GM12878 (cell line): ENCODE results near the gene CHMP1A. TPM values are rescaled to one million over a fixed set of nuclear protein-coding genes. Genes with fewer than 3 reads are reported as not detected.

ENCODE experiments used
- BMI1 ChIP-seq: fragments of 450-650 bp; IDR thresholded peaks from 2 replicates; pipeline ENCODE4 v1.6.1; 2016; ENCODE audit warnings: mild to moderate bottlenecking, moderate library complexity, borderline replicate concordance
- CHD2 ChIP-seq: IDR thresholded peaks from 2 replicates; pipeline ENCODE4 v1.6.1; 2011; ENCODE audit warnings: low read depth, low read length, improper control_type of control experiment, borderline replicate concordance
- CHD4 ChIP-seq: fragments of 200-600 bp; sonication (generic); IDR thresholded peaks from 2 replicates; pipeline ENCODE4 v1.6.1; 2016; ENCODE audit warnings: mild to moderate bottlenecking
- GABPA ChIP-seq: IDR thresholded peaks from 2 replicates; pipeline ENCODE4 v1.6.1; 2014; ENCODE audit warnings: antibody characterized with exemption, low read depth, mild to moderate bottlenecking, inconsistent platforms
- HDAC2 ChIP-seq: fragments of 200-600 bp; sonication (generic); IDR thresholded peaks from 2 replicates; pipeline ENCODE4 v1.6.1; 2017
- HDAC6 ChIP-seq: fragments of 200-600 bp; sonication (generic); IDR thresholded peaks from one replicate; pipeline ENCODE4 v1.8.0; 2017; ENCODE audit warnings: antibody characterized with exemption; ENCODE audit not compliant: unreplicated experiment
- IKZF2 ChIP-seq, 2 experiments: fragments of 450-650 bp; IDR thresholded peaks; 2 replicates each; pipeline ENCODE4 v1.6.1; 2017; ENCODE audit warnings: mild to moderate bottlenecking in 2 of 2, moderate library complexity in 2 of 2
- IRF5 ChIP-seq: fragments of 450-650 bp; IDR thresholded peaks from 2 replicates; pipeline ENCODE4 v1.6.1; 2017; ENCODE audit warnings: borderline replicate concordance
- MEF2B ChIP-seq: fragments of 450-650 bp; IDR thresholded peaks from 2 replicates; pipeline ENCODE4 v1.6.1; 2018; ENCODE audit warnings: mild to moderate bottlenecking, moderate library complexity; ENCODE audit not compliant: partially characterized antibody, poor library complexity, severe bottlenecking
- MYB ChIP-seq: fragments of 150-350 bp; IDR thresholded peaks from 2 replicates; pipeline ENCODE4 v1.6.1; 2014; ENCODE audit warnings: mild to moderate bottlenecking, low read depth, low read length, borderline replicate concordance
- NKRF ChIP-seq: fragments of 450-650 bp; conservative IDR thresholded peaks from 2 replicates; pipeline ENCODE4 v1.6.1; 2017; ENCODE audit warnings: mild to moderate bottlenecking, moderate library complexity
- NR2C1 ChIP-seq: fragments of 450-650 bp; IDR thresholded peaks from 2 replicates; pipeline ENCODE4 v1.6.1; 2017; ENCODE audit warnings: antibody characterized with exemption, mild to moderate bottlenecking, moderate library complexity
- NRF1 ChIP-seq: conservative IDR thresholded peaks from 2 replicates; pipeline ENCODE4 v1.6.1; 2011; ENCODE audit warnings: mild to moderate bottlenecking, low read depth, low read length, improper control_type of control experiment
- POU2F2 ChIP-seq: IDR thresholded peaks from 3 replicates; pipeline ENCODE4 v1.6.1; 2011; ENCODE audit warnings: low read depth, mild to moderate bottlenecking, low read length, borderline replicate concordance
- SREBF1 ChIP-seq: IDR thresholded peaks from 2 replicates; pipeline ENCODE4 v1.6.1; 2012; ENCODE audit warnings: mild to moderate bottlenecking, low read length
- ZBTB40 ChIP-seq: fragments of 450-650 bp; IDR thresholded peaks from 2 replicates; pipeline ENCODE4 v1.6.1; 2016; ENCODE audit warnings: mild to moderate bottlenecking, moderate library complexity, borderline replicate concordance
- ZNF274 ChIP-seq: IDR thresholded peaks from one replicate; pipeline ENCODE4 v1.8.0; 2011; ENCODE audit not compliant: insufficient read length, insufficient read depth
- ZNF384 ChIP-seq: IDR thresholded peaks from 2 replicates; pipeline ENCODE4 v1.6.1; 2012; ENCODE audit warnings: low read depth, mild to moderate bottlenecking, low read length, improper control_type of control experiment, borderline replicate concordance
- polyA plus RNA-seq, 11 experiments: library from polyadenylated mRNA; depleted of rRNA in 4 of 11; unstranded in 6 of 11; stranded (reverse) in 5 of 11; fragments of >200 nt; fragmentation: Nextera tagmentation in 4 of 11; fragmentation: Illumina TruSeq in 1 of 11; extraction: Ambion mirVana in 4 of 11; extraction: Trizol in 1 of 11; gene quantifications; 1 replicate in 1 of 11; 2 replicates in 10 of 11; pipeline versions ENCODE4 v1.2.1 to v1.2.3, GENCODE V29; 2011 to 2016; ENCODE audit warnings: inconsistent platforms in 2 of 11, missing spikeins in 2 of 11, low read depth in 1 of 11
- total RNA-seq, 4 experiments: library from RNA; depleted of rRNA in 3 of 4; stranded (reverse); fragments of >200 nt in 3 of 4; fragmentation: Illumina TruSeq in 1 of 4; extraction: Trizol in 1 of 4; gene quantifications; 2 replicates each; pipeline versions ENCODE4 v1.2.1 to v1.2.3, GENCODE V29; 2013 to 2021
- TF ChIP-seq, protein P1 (sequence below): IDR thresholded peaks from 2 replicates; pipeline ENCODE4 v1.6.1; 2012; ENCODE audit warnings: mild to moderate bottlenecking, low read depth, low read length

CHMP1A gene
- total and polyA plus RNA-seq, 10 of the 15 experiments (the other 5 are each of a cell fraction or from before 2014, with no cell fraction given): 1.0 to 86.7 (median 54.7) TPM

DNA sequence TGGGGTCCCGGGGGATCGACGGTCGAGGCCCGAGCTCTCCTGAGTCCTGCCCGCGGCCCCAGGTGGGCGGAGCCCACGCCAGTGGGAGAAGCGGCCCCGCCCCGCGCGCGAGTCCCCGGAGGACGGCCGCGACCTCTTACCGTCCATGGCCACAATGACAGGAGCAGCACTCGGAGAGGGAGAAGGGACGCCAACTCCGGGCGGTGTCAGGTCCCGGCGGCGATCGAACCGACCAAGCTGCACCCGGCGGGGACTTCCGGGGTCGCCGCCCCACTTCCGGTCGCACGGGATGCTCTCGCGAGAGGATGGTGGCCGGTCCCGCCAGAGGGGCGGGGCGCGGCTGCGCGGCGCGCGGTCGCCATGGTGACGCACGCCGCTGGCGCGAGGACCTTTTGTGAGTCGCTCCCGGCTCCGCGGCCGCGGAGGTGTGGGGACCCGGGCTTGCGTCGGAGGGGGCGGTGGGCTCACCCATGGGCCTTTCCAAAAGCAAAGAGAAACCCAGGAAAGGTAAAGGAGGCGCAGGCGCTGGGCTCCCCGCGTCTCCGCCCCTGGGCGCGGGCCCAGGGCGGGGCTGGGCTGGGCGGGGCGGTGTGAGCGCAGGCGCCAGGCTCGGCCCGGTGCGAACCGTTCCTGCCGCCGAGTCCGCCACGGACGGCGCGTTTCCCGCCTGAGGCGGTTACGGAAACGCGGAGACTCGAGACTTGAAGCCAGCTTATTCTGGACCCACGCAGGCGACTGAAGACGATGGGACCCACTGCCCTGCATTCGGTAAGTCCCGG is at the start of gene CHMP1A, which contains the start of gene SPATA33 (continued):
- peak; percentile 98 for TF ChIP-seq NKRF
- peak; percentile 78; the same call in 2 of the 3 replicates for TF ChIP-seq POU2F2
- no peak for TF ChIP-seq ZNF274
- no peak for TF ChIP-seq MYB
- no peak for TF ChIP-seq IRF5
- TF ChIP-seq IKZF2 (IDR thresholded peaks at IDR 0.05): peak in 1 of 2 experiments; percentile 16; a peak in 1 of 4 replicates
- peak; percentile 27; the same call in 1 of the 2 replicates for TF ChIP-seq NRF1
- TF ChIP-seq HDAC2: no peak
- TF ChIP-seq CHD4: no peak
- TF ChIP-seq, protein P1, sequence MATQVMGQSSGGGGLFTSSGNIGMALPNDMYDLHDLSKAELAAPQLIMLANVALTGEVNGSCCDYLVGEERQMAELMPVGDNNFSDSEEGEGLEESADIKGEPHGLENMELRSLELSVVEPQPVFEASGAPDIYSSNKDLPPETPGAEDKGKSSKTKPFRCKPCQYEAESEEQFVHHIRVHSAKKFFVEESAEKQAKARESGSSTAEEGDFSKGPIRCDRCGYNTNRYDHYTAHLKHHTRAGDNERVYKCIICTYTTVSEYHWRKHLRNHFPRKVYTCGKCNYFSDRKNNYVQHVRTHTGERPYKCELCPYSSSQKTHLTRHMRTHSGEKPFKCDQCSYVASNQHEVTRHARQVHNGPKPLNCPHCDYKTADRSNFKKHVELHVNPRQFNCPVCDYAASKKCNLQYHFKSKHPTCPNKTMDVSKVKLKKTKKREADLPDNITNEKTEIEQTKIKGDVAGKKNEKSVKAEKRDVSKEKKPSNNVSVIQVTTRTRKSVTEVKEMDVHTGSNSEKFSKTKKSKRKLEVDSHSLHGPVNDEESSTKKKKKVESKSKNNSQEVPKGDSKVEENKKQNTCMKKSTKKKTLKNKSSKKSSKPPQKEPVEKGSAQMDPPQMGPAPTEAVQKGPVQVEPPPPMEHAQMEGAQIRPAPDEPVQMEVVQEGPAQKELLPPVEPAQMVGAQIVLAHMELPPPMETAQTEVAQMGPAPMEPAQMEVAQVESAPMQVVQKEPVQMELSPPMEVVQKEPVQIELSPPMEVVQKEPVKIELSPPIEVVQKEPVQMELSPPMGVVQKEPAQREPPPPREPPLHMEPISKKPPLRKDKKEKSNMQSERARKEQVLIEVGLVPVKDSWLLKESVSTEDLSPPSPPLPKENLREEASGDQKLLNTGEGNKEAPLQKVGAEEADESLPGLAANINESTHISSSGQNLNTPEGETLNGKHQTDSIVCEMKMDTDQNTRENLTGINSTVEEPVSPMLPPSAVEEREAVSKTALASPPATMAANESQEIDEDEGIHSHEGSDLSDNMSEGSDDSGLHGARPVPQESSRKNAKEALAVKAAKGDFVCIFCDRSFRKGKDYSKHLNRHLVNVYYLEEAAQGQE: no peak
- peak; percentile 89 for TF ChIP-seq ZBTB40
- TF ChIP-seq ZNF384: no peak
- TF ChIP-seq HDAC6: no peak
- peak; percentile 87 for TF ChIP-seq GABPA
- TF ChIP-seq NR2C1: peak; percentile 84
- no peak for TF ChIP-seq SREBF1
- TF ChIP-seq BMI1: peak; percentile 93
- TF ChIP-seq MEF2B: peak; percentile 55
- TF ChIP-seq CHD2: peak; percentile 98
